IPS-15b (cell line): ENCODE results near the gene COG7.
"Not testable (repeated sequence)": the region's sequence is repeated elsewhere in the genome, so short reads cannot be mapped to it uniquely, and the experiment has no call there.

Source experiments
- H3K27me3 ChIP-seq: one replicate; pipeline ENCODE4 v1.6.1; 2013; ENCODE audit warnings: low read length; ENCODE audit not compliant: control insufficient read depth, insufficient read depth
- H3K36me3 ChIP-seq: one replicate; pipeline ENCODE4 v1.6.1; 2013; ENCODE audit warnings: low read length; ENCODE audit not compliant: control insufficient read depth, insufficient read depth
- H3K4me1 ChIP-seq: one replicate; pipeline ENCODE4 v1.6.1; 2013; ENCODE audit warnings: mild to moderate bottlenecking, low read length; ENCODE audit not compliant: control insufficient read depth, insufficient read depth
- H3K4me3 ChIP-seq: one replicate; pipeline ENCODE4 v1.5.1; 2013; ENCODE audit warnings: low read depth, low read length
- H3K9ac ChIP-seq: one replicate; pipeline ENCODE4 v1.6.1; 2013; ENCODE audit warnings: low read depth, mild to moderate bottlenecking, low read length
- H3K9me3 ChIP-seq: one replicate; pipeline ENCODE4 v1.6.1; 2013; ENCODE audit warnings: mild to moderate bottlenecking, low read length; ENCODE audit not compliant: control insufficient read depth, insufficient read depth

COG7 gene

DNA sequence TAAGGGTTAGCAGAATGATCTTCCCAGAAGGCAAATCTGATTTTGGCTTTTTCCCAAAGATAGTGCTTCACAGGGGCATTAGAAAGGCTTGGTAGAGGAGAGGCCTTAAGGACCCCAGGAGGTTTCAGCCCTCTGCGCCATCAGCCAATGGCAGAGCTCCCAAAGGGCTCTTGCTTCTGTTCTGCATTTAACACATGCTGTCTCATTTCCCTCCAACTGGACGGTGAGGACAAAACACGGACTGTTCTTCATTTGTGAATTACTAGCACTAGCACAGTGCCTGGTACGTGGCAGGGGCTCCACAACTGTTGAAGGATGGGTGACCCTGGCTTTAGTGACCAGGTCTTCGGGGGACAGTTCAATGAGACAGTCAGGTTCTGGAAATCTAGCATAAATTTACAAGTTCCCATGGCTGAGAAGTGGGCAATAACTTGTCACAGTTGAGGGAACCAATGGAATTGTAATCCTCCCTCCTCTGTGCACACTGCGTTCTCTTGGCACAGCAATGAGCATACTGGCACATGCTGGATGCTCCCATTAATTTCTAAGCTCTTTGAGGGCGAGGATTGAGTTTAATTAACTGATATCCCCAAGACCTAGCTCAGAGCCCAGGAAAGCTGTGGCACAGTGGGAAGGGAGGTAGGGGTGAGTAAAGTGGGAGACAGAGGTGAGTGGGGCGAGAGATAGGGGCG is 45.4 kb downstream of the COG7 start:
- Histone ChIP-seq H3K4me3 (no peak overlapping the region), H3K36me3 (peaks cover 13% of the 10 kb centered on the region), H3K4me1 (peaks cover 4% of the 10 kb centered on the region), H3K27me3 (no peaks in the 10 kb centered on the region), H3K9me3 (no peaks in the 10 kb centered on the region), H3K9ac (no peak overlapping the region)

- H3K27me3 ChIP-seq = no peaks in the 10 kb centered on the region
- H3K36me3 ChIP-seq = peaks cover 13% of the 10 kb centered on the region
- H3K9ac ChIP-seq = no peak overlapping the region
- H3K4me1 ChIP-seq = peaks cover 4% of the 10 kb centered on the region
- no peak overlapping the region for H3K4me3 ChIP-seq
- no peaks in the 10 kb centered on the region for H3K9me3 ChIP-seq
These were observed 46.3 kb downstream of the COG7 start for GRCh38 chr16:23406546-23407240.

DNA sequence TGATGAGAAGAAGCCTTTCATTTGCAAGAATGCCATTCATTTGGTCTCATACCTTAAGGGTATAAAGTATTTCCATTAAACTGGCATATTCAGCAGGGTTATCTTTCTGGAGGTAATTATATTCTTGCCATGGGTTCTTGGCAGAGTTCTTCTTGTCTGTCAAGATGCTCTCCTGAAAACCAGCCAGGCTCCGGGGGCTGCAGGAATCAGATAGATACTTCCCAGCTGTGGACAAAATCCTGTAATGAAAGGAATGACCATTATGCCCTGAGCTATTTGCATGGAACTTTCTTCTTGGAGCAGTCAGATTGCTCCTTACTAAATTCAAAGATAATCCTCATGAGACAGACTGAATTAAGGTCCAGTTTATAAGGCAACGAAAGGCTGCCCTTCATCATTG is 47.0 kb downstream of the COG7 start:
- Histone ChIP-seq H3K27me3 (no peaks in the 10 kb centered on the region), H3K9ac (no peak overlapping the region), H3K4me3 (no peak overlapping the region), H3K4me1 (peaks cover 9% of the 10 kb centered on the region), H3K36me3 (peaks cover 15% of the 10 kb centered on the region), H3K9me3 (no peaks in the 10 kb centered on the region)

GRCh38 chr16:23403547-23403946 is 49.4 kb downstream of the COG7 start:
- no peaks in the 10 kb centered on the region for H3K9me3 ChIP-seq
- H3K4me1 ChIP-seq = peaks cover 18% of the 10 kb centered on the region
- H3K9ac ChIP-seq = no peak overlapping the region
- peaks cover 15% of the 10 kb centered on the region for H3K36me3 ChIP-seq
- no peak overlapping the region for H3K4me3 ChIP-seq
- H3K27me3 ChIP-seq = no peaks in the 10 kb centered on the region

GRCh38 chr16:23402100-23402499 is 50.9 kb downstream of the COG7 start:
- H3K9ac ChIP-seq = no peak overlapping the region
- H3K36me3 ChIP-seq = peaks cover 15% of the 10 kb centered on the region
- peaks cover 18% of the 10 kb centered on the region for H3K4me1 ChIP-seq
- no peak overlapping the region for H3K4me3 ChIP-seq
- no peaks in the 10 kb centered on the region for H3K9me3 ChIP-seq
- no peaks in the 10 kb centered on the region for H3K27me3 ChIP-seq

DNA sequence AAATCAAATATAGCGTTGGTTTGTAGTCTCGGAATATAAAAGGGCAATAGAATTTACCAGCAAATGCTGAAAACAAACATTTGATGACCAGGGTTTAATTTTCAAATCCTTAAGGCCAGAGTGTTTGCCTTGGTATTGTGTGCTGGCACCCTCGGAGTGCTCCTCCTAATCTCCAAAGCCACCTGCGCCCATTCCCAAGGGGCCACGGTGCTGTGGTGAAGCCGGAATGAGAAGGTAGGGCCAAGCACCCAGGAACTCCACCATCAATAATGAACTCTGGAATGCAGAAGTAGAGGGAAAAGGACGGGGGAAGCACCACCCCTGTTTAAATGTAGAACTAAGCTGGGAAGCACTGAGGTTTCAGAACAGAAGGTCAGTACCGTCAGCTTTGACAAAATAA is 51.9 kb downstream of the COG7 start:
- H3K9me3 ChIP-seq = no peaks in the 10 kb centered on the region
- H3K27me3 ChIP-seq = no peaks in the 10 kb centered on the region
- peaks cover 18% of the 10 kb centered on the region for H3K4me1 ChIP-seq
- no peak overlapping the region for H3K9ac ChIP-seq
- no peak overlapping the region for H3K4me3 ChIP-seq
- peaks cover 15% of the 10 kb centered on the region for H3K36me3 ChIP-seq

DNA sequence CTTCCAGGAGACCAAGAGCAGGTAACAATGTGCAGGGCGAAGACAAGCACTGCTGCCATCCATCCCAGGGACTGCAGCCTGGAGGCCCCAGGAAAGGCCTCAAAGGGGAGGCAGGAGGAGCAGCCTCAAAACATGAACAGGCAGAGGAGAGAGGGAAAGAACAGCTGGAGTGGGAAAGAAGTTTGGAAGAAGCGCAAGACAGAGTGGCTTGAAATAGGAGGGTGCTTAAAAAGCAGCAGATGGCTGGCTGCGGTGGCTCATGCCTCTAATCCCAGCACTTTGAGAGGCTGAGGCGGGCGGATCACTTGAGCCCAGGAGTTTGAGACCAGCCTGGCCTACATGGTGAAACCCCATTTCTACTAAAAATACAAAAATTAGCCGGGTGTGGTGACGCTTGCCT is 52.5 kb downstream of the COG7 start:
- Histone ChIP-seq H3K36me3 (peaks cover 15% of the 10 kb centered on the region), H3K4me1 (peaks cover 18% of the 10 kb centered on the region)
- not testable (repeated sequence) for H3K27me3 ChIP-seq, H3K4me3 ChIP-seq, H3K9ac ChIP-seq, H3K9me3 ChIP-seq

DNA sequence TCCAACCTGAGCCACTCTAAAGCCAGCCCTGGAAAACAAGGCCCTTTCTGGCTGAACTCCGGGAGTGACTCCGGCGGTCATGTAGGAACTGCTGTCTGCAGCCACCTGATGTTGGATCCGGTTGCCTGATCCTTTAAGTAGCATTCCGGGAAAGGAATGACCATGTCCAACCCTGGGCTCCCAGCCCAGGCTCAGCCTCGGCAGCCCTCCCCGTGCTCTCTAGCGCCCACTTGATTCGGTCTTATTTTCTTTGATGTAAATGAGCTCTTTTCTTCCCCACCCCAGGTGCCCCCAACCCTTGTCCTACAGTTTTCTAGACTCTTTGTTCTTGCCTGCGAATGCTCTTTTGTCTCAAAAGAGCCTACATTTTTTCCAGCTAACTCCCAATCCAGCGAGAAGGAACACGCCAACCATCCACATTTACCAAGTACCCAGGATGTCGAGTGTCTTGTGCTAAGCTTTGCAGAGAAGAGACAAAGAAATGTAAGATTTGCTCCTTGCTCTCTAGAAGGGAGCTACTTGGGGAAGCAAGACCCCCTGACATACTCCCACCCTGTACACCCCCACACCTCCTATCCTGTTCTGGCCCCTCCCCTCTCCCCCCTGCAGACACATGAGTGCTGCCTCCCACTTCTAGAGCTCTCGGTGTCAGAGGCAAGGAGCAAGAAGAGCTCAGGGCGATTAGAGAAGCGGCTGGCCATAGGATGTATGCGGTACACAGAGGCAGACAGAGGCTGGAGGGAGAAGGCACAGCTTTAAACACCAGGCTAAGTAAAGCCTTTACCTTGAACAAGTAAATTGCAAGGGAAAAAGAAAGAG is 53.8 kb downstream of the COG7 start:
- Histone ChIP-seq H3K36me3 (peaks cover 12% of the 10 kb centered on the region), H3K9ac (peak overlapping the region; percentile 19), H3K4me3 (peak overlapping the region; percentile 28), H3K9me3 (no peaks in the 10 kb centered on the region), H3K4me1 (peaks cover 18% of the 10 kb centered on the region), H3K27me3 (no peaks in the 10 kb centered on the region)

DNA sequence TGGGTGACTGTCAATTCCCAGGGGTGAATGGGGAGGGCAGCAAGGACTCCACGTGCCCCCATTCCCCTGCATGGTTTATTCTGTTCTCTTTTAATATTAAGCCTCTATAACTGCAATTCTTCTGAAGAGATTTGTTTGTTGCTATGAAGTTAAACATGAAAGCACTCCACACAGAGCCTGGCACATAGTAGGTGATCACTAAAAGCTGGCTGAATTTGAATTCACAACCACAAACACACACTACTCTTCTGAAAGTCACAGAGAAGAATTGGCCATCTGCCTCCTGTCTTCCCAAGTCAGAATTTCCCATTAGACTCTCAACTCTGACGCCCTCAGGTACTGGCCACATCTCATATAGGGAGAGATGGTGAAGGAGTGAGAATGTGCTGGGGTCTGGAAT is 55.5 kb downstream of the COG7 start:
- Histone ChIP-seq H3K4me1 (peaks cover 18% of the 10 kb centered on the region), H3K4me3 (no peak overlapping the region), H3K9ac (no peak overlapping the region), H3K36me3 (peaks cover 12% of the 10 kb centered on the region), H3K27me3 (no peaks in the 10 kb centered on the region), H3K9me3 (no peaks in the 10 kb centered on the region)

DNA sequence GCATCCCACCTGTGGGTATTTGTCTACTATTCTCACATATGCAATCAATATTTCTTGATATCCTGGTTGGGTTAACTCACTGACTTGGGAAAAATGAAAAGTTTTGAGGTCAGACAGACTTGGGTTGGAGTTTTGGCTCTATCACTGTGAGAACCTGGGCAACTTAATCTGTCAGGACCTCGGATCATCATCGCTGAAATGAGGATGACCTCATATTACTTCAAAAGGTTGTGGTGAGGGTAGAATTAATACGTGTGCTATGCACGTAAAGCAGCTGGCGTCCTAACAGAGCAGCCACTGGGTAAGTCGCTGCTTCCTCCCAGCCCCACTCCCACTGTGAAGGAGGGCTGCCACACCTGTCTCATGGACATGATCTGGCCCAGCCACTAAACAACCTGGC is 57.3 kb downstream of the COG7 start:
- peaks cover 12% of the 10 kb centered on the region for H3K4me1 ChIP-seq
- no peak overlapping the region for H3K4me3 ChIP-seq
- H3K27me3 ChIP-seq = no peaks in the 10 kb centered on the region
- H3K9ac ChIP-seq = no peak overlapping the region
- no peaks in the 10 kb centered on the region for H3K9me3 ChIP-seq
- H3K36me3 ChIP-seq = peaks cover 21% of the 10 kb centered on the region

- H3K36me3 ChIP-seq = peaks cover 26% of the 10 kb centered on the region
- H3K9ac ChIP-seq = no peak overlapping the region
- no peaks in the 10 kb centered on the region for H3K9me3 ChIP-seq
- H3K4me1 ChIP-seq = peaks cover under 1% of the 10 kb centered on the region
- no peak overlapping the region for H3K4me3 ChIP-seq
- no peaks in the 10 kb centered on the region for H3K27me3 ChIP-seq
These were observed 58.7 kb downstream of the COG7 start for GRCh38 chr16:23394141-23394831.
